ENCODE measurements around the gene TNRC6A. TPM values are rescaled to one million over a fixed set of nuclear protein-coding genes. Genes with fewer than 3 reads are reported as not detected.
A peak's percentile ranks its signal among the peaks of the same experiment; 100 is the strongest.
"Not testable (repeated sequence)": the region's sequence is repeated elsewhere in the genome, so short reads cannot be mapped to it uniquely, and the experiment has no call there.

TNRC6A gene
- total RNA-seq, 1 donor from 2014 or later: 53.0 TPM

- intact Hi-C loops (cut with DNase I): no loop called here
- H3K27me3 ChIP-seq: no peaks in the 10 kb centered on the region
- H3K4me1 ChIP-seq: no peaks in the 10 kb centered on the region
- H3K36me3 ChIP-seq: peaks cover 11 to 78% of the 10 kb centered on the region in 2 donors
- H3K9me3 ChIP-seq: no peaks in the 10 kb centered on the region
- H3K4me3 ChIP-seq: no peak overlapping the region
- H3K27ac ChIP-seq: no peak overlapping the region
- DNase-seq (ENCODE audit: extremely low spot score in 2 of 2): no peak
- TF ChIP-seq, protein P1, sequence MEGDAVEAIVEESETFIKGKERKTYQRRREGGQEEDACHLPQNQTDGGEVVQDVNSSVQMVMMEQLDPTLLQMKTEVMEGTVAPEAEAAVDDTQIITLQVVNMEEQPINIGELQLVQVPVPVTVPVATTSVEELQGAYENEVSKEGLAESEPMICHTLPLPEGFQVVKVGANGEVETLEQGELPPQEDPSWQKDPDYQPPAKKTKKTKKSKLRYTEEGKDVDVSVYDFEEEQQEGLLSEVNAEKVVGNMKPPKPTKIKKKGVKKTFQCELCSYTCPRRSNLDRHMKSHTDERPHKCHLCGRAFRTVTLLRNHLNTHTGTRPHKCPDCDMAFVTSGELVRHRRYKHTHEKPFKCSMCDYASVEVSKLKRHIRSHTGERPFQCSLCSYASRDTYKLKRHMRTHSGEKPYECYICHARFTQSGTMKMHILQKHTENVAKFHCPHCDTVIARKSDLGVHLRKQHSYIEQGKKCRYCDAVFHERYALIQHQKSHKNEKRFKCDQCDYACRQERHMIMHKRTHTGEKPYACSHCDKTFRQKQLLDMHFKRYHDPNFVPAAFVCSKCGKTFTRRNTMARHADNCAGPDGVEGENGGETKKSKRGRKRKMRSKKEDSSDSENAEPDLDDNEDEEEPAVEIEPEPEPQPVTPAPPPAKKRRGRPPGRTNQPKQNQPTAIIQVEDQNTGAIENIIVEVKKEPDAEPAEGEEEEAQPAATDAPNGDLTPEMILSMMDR (IDR thresholded peaks at IDR 0.05): no peak
- TF ChIP-seq POLR2AphosphoS5 (IDR thresholded peaks at IDR 0.05; ENCODE audit: insufficient read depth in 1 of 2, low read depth in 1 of 2) (no peak), POLR2A (IDR thresholded peaks at IDR 0.05) (no peak)
These were observed 76.0 kb downstream of the TNRC6A start for GRCh38 chr16:24805484-24805883.

DNA sequence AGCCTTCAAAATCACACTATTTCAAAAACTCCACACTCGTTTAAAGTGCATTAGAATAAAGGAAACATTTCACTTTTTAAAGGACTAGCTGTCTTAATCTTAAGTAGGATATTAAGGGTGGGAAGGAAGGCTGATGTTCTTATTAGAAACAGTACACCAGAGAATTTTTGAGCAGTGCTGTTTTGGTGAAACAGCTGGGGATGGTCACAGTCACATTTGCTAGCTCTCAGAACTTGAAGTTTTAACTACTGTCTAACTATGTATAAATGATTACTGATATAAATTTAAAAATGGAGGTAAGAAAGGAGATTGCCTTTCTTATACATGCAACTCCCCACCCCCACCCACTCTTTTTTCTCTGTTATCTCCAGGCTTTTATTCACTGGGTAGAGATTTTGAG is 77.8 kb downstream of the TNRC6A start:
- no peak for TF ChIP-seq POLR2AphosphoS5 (IDR thresholded peaks at IDR 0.05; ENCODE audit: insufficient read depth in 1 of 2, low read depth in 1 of 2)
- TF ChIP-seq POLR2A (IDR thresholded peaks at IDR 0.05): no peak
- TF ChIP-seq, protein P1 (IDR thresholded peaks at IDR 0.05): no peak
- H3K27me3 ChIP-seq: no peaks in the 10 kb centered on the region
- no peaks in the 10 kb centered on the region for H3K4me1 ChIP-seq
- H3K27ac ChIP-seq: no peak overlapping the region
- no peak overlapping the region for H3K4me3 ChIP-seq
- no peak for DNase-seq (ENCODE audit: extremely low spot score in 2 of 2)
- intact Hi-C loops (cut with DNase I): no loop called here
- no peaks in the 10 kb centered on the region for H3K9me3 ChIP-seq
- H3K36me3 ChIP-seq: peaks cover 11 to 83% of the 10 kb centered on the region in 2 donors

- Histone ChIP-seq H3K27me3 (no peaks in the 10 kb centered on the region), H3K27ac (peak overlapping the region; percentile 16), H3K9me3 (no peaks in the 10 kb centered on the region), H3K4me3 (no peak overlapping the region), H3K4me1 (no peaks in the 10 kb centered on the region), H3K36me3 (peaks cover 14 to 81% of the 10 kb centered on the region in 2 donors)
- TF ChIP-seq POLR2A (IDR thresholded peaks at IDR 0.05) (no peak), POLR2AphosphoS5 (IDR thresholded peaks at IDR 0.05; ENCODE audit: insufficient read depth in 1 of 2, low read depth in 1 of 2) (no peak)
- TF ChIP-seq, protein P1 (IDR thresholded peaks at IDR 0.05): no peak
- DNase-seq (ENCODE audit: extremely low spot score in 2 of 2): no peak
- intact Hi-C loops (cut with DNase I): no loop called here
These were observed 81.7 kb downstream of the TNRC6A start for GRCh38 chr16:24810951-24811843.

DNA sequence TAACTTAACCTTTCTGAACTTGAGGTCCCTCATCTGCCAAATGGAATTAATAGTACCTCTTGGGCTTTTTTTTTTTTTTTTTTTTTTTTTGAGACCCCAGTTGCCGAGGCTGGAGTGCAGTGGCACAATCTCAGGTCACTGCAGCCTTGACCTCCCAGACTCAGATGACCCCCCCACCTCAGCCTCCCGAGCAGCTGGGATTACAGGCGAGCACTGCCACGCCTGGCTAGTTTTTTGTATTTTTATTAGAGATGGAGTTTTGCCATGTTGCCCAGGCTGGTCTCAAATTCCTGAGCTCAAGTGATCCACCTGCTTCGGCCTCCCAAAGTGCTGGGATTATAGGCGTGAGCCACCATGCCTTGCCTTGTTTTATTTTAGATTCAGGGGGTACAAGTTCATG is 83.4 kb downstream of the TNRC6A start:
- H3K27ac ChIP-seq; intact Hi-C loops (cut with DNase I); H3K4me3 ChIP-seq; H3K9me3 ChIP-seq; H3K27me3 ChIP-seq; DNase-seq (ENCODE audit: extremely low spot score in 2 of 2); H3K4me1 ChIP-seq: not testable (repeated sequence)
- H3K36me3 ChIP-seq: peaks cover 7 to 80% of the 10 kb centered on the region in 2 donors

DNA sequence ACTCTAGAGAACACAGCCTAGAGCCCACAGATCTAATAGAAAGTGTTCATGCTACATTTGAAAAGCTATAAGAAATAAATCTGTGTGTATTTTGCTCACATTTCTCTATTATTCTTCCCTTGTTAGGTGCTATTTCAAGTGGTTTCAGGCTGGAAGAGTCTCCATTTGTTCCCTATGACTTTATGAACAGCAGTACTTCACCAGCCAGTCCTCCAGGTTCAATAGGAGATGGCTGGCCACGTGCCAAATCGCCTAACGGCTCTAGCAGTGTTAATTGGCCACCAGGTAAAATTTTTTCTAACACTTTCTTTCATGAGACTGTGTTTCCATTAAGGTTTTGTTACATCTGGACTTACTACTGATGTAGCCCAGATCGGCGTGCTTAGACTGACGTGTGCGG is 85.6 kb downstream of the TNRC6A start:
- H3K4me1 ChIP-seq: no peaks in the 10 kb centered on the region
- H3K4me3 ChIP-seq: no peak overlapping the region
- H3K36me3 ChIP-seq: peaks cover 3 to 68% of the 10 kb centered on the region in 2 donors
- no peaks in the 10 kb centered on the region for H3K27me3 ChIP-seq
- no peak overlapping the region for H3K27ac ChIP-seq
- DNase-seq (ENCODE audit: extremely low spot score in 2 of 2): no peak
- no peak for TF ChIP-seq POLR2AphosphoS5 (IDR thresholded peaks at IDR 0.05; ENCODE audit: insufficient read depth in 1 of 2, low read depth in 1 of 2)
- no peaks in the 10 kb centered on the region for H3K9me3 ChIP-seq
- intact Hi-C loops (cut with DNase I): no loop called here

DNA sequence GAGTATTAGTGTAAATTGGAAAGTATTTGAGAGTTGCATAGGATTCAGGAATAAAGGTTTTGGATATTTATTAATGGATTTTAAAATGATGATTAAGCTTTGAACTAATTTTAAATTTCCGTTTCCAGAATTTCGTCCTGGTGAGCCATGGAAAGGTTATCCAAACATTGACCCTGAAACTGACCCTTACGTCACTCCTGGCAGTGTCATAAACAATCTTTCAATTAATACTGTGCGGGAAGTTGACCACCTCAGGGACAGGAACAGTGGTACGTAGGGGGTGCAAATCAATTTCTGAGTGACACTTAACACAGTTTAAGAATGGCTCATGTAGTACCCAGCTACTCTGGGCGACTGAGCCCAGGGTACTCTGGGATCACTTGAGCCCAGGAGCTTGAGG is 87.2 kb downstream of the TNRC6A start:
- intact Hi-C loops (cut with DNase I): no loop called here
- H3K4me3 ChIP-seq: no peak overlapping the region
- H3K4me1 ChIP-seq: no peaks in the 10 kb centered on the region
- TF ChIP-seq POLR2A (IDR thresholded peaks at IDR 0.05): no peak
- TF ChIP-seq POLR2AphosphoS5 (IDR thresholded peaks at IDR 0.05; ENCODE audit: insufficient read depth in 1 of 2, low read depth in 1 of 2): no peak
- no peaks in the 10 kb centered on the region for H3K27me3 ChIP-seq
- no peak for DNase-seq (ENCODE audit: extremely low spot score in 2 of 2)
- H3K9me3 ChIP-seq: no peaks in the 10 kb centered on the region
- no peak overlapping the region for H3K27ac ChIP-seq
- H3K36me3 ChIP-seq: peaks cover 3 to 73% of the 10 kb centered on the region in 2 donors
